PC-3 (cell line): Measurements from ENCODE around the gene ARHGAP15. TPM values are rescaled to one million over a fixed set of nuclear protein-coding genes. Genes with fewer than 3 reads are reported as not detected.

ENCODE experiments used
- ATAC-seq: fragments of 200-7000 bp; cut with Tn5 transposase; 2 replicates; pipeline ENCODE4 v1.9.1; 2020; ENCODE audit warnings: mild to moderate bottlenecking, moderate library complexity
- BruUV-seq: library from RNA; stranded (reverse); fragments of 400-500 nt; replicated peaks from 2 replicates; lab custom pipeline; 2021; lab: Mats Ljungman, UMichigan
- CTCF ChIA-PET: fragments of 300-600 bp; sonication (Branson Sonifier 250); formaldehyde crosslinking; loops from one replicate; lab custom pipeline; 2022; ENCODE audit warnings: antibody characterized with exemption; lab: Charles Lee
- POLR2A ChIA-PET: fragments of 300-600 bp; sonication (Branson Sonifier 250); formaldehyde crosslinking; loops from one replicate; lab custom pipeline; 2022; ENCODE audit warnings: antibody characterized with exemption; ENCODE audit not compliant: unreplicated experiment; lab: Charles Lee
- DNase-seq: peaks from one replicate; pipeline ENCODE4 v3.0.0-alpha.2; 2015
- H2AFZ ChIP-seq: fragments of 300-600 bp; sonication (generic); 2 replicates; pipeline ENCODE4 v1.6.0; 2016; ENCODE audit warnings: antibody characterized with exemption, low read length
- H3F3A ChIP-seq: fragments of 300-600 bp; sonication (generic); one replicate; pipeline ENCODE4 v1.6.0; 2017; ENCODE audit warnings: antibody characterized with exemption, low read length, control low read depth, mild to moderate bottlenecking; ENCODE audit not compliant: unreplicated experiment
- H3K27ac ChIP-seq: fragments of 300-600 bp; sonication (generic); 2 replicates; pipeline ENCODE4 v1.5.1; 2016; ENCODE audit warnings: mild to moderate bottlenecking, low read length
- H3K27me3 ChIP-seq: fragments of 300-600 bp; sonication (generic); 2 replicates; pipeline ENCODE4 v1.6.1; 2016; ENCODE audit warnings: low read length, mixed read lengths
- H3K36me3 ChIP-seq: fragments of 300-600 bp; sonication (generic); 2 replicates; pipeline ENCODE4 v1.6.1; 2016; ENCODE audit warnings: low read depth, mixed run types, low read length, mixed read lengths
- H3K4me1 ChIP-seq: fragments of 300-600 bp; sonication (generic); 2 replicates; pipeline ENCODE4 v1.5.1; 2016; ENCODE audit warnings: low read length; ENCODE audit not compliant: insufficient read depth
- H3K4me2 ChIP-seq: fragments of 300-600 bp; sonication (generic); 2 replicates; pipeline ENCODE4 v1.6.0; 2016; ENCODE audit warnings: low read length
- H3K4me3 ChIP-seq: fragments of 300-600 bp; sonication (generic); 2 replicates; pipeline ENCODE4 v1.5.1; 2016; ENCODE audit warnings: mild to moderate bottlenecking, low read length, mixed read lengths
- H3K79me2 ChIP-seq: fragments of 300-600 bp; sonication (generic); 2 replicates; pipeline ENCODE4 v1.6.1; 2017; ENCODE audit warnings: low read length, mixed read lengths
- H3K9ac ChIP-seq: fragments of 300-600 bp; sonication (generic); 2 replicates; pipeline ENCODE4 v1.6.0; 2016; ENCODE audit warnings: mild to moderate bottlenecking, low read length
- H3K9me2 ChIP-seq: fragments of 300-600 bp; sonication (generic); replicated peaks from 2 replicates; pipeline ENCODE4 v1.6.1; 2016; ENCODE audit warnings: mixed run types, low read length, mixed read lengths
- H3K9me3 ChIP-seq: fragments of 300-600 bp; sonication (generic); 2 replicates; pipeline ENCODE4 v1.6.1; 2016; ENCODE audit warnings: low read length, mixed read lengths
- H4K20me1 ChIP-seq: fragments of 300-600 bp; sonication (generic); 2 replicates; pipeline ENCODE4 v1.6.1; 2016; ENCODE audit warnings: low read length, mixed read lengths
- CTCF ChIP-seq: fragments of 300-600 bp; sonication (generic); conservative IDR thresholded peaks from 2 replicates; pipeline ENCODE4 v1.5.1; 2017; ENCODE audit warnings: antibody characterized with exemption, low read depth, mild to moderate bottlenecking, low read length
- EZH2 ChIP-seq: fragments of 300-600 bp; sonication (generic); IDR thresholded peaks from one replicate; pipeline ENCODE4 v1.6.1; 2017; ENCODE audit warnings: antibody characterized with exemption, mild to moderate bottlenecking, low read length; ENCODE audit not compliant: unreplicated experiment
- EZH2phosphoT487 ChIP-seq: fragments of 300-600 bp; sonication (generic); IDR thresholded peaks from 2 replicates; pipeline ENCODE4 v1.6.1; 2018; ENCODE audit warnings: mild to moderate bottlenecking, antibody characterized with exemption, low read length, borderline replicate concordance
- intact Hi-C: fragments of 100-400 bp; cut with micrococcal nuclease; formaldehyde crosslinking; loops from 2 replicates; pipeline ENCODE4 v1.9.0; 2023
- total RNA-seq: library from RNA; depleted of rRNA; stranded (reverse); fragments of >200 nt; gene quantifications from 2 replicates; pipeline ENCODE4 v1.2.3, GENCODE V29; 2014

The ARHGAP15 gene
- total RNA-seq, 1 experiment from 2014 or later = not detected

GRCh38 chr2:143148011-143148410, 18.8 kb downstream of the ARHGAP15 start:
- intact Hi-C loops = no loop called here
- H3K79me2 ChIP-seq = no peaks in the 10 kb centered on the region
- H3K27me3 ChIP-seq = peaks cover 7% of the 10 kb centered on the region; the same call in 1 of the 2 replicates
- TF ChIP-seq EZH2phosphoT487 (no peak), CTCF (no peak), EZH2 (no peak)
- no peaks in the 10 kb centered on the region for H3K4me1 ChIP-seq
- no TSS peak for BruUV-seq
- H2AFZ ChIP-seq = no peak overlapping the region
- CTCF ChIA-PET = no interaction called here
- no peak overlapping the region for H3K4me2 ChIP-seq
- H3F3A ChIP-seq = no peaks in the 10 kb centered on the region
- H3K4me3 ChIP-seq = no peak overlapping the region
- H3K9me3 ChIP-seq = no peaks in the 10 kb centered on the region
- no peaks in the 10 kb centered on the region for H3K36me3 ChIP-seq
- H4K20me1 ChIP-seq = no peaks in the 10 kb centered on the region
- ATAC-seq = no peak
- H3K9ac ChIP-seq = no peak overlapping the region
- no peak for DNase-seq
- no peaks in the 10 kb centered on the region for H3K9me2 ChIP-seq
- POLR2A ChIA-PET = no interaction called here
- H3K27ac ChIP-seq = no peak overlapping the region

- intact Hi-C loops = no loop called here
- BruUV-seq = no TSS peak
- no peaks in the 10 kb centered on the region for H3F3A ChIP-seq
- no peaks in the 10 kb centered on the region for H3K79me2 ChIP-seq
- H3K36me3 ChIP-seq = no peaks in the 10 kb centered on the region
- no peak overlapping the region for H3K4me2 ChIP-seq
- no peaks in the 10 kb centered on the region for H3K9me2 ChIP-seq
- no peak overlapping the region for H3K27ac ChIP-seq
- H3K27me3 ChIP-seq = peaks cover 7% of the 10 kb centered on the region; the same call in 1 of the 2 replicates
- no peak overlapping the region for H3K4me3 ChIP-seq
- no peak for TF ChIP-seq EZH2phosphoT487
- no peak for TF ChIP-seq CTCF
- TF ChIP-seq EZH2 = no peak
- H2AFZ ChIP-seq = no peak overlapping the region
- H4K20me1 ChIP-seq = no peaks in the 10 kb centered on the region
- no peaks in the 10 kb centered on the region for H3K9me3 ChIP-seq
- DNase-seq (no peak), ATAC-seq (no peak)
- H3K4me1 ChIP-seq = no peaks in the 10 kb centered on the region
- ChIA-PET POLR2A (no interaction called here), CTCF (no interaction called here)
- no peak overlapping the region for H3K9ac ChIP-seq
Measured at GRCh38 chr2:143148757-143149156, 19.5 kb downstream of the ARHGAP15 start.

- intact Hi-C loops = no loop called here
- no peaks in the 10 kb centered on the region for H3K9me2 ChIP-seq
- H3K4me2 ChIP-seq = no peak overlapping the region
- H4K20me1 ChIP-seq = no peaks in the 10 kb centered on the region
- no peak overlapping the region for H3K9ac ChIP-seq
- H3K4me3 ChIP-seq = no peak overlapping the region
- no peak overlapping the region for H2AFZ ChIP-seq
- ChIA-PET POLR2A (no interaction called here), CTCF (no interaction called here)
- BruUV-seq = no TSS peak
- TF ChIP-seq EZH2phosphoT487 (no peak), CTCF (no peak), EZH2 (no peak)
- no peaks in the 10 kb centered on the region for H3F3A ChIP-seq
- no peaks in the 10 kb centered on the region for H3K79me2 ChIP-seq
- no peak overlapping the region for H3K27ac ChIP-seq
- H3K27me3 ChIP-seq = peaks cover 20% of the 10 kb centered on the region
- no peak for DNase-seq
- H3K36me3 ChIP-seq = no peaks in the 10 kb centered on the region
- no peaks in the 10 kb centered on the region for H3K4me1 ChIP-seq
- no peaks in the 10 kb centered on the region for H3K9me3 ChIP-seq
- no peak for ATAC-seq
Measured at GRCh38 chr2:143150287-143150686, 21.1 kb downstream of the ARHGAP15 start.
